Measurements from ENCODE around the gene NAALADL2.

DNA sequence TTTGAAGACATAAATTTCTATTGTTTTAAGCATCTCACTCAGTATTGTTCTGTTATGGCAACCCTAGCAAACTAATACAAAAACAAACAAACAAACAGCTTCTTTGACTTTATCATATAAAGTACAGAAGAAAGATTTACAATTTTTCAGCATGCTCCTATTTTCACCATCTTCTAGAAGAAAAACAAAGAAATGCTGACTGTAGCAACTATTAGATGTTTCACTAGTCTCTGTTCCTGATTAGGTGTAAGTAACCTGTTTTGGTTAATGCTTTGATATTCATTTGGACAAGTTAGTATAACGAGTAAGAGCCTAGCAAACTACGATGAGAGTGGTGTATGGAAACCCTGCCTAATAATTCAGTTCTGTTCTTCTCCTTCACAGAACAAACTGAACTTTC lies 478.5 kb downstream of the NAALADL2 start:
- TF ChIP-seq EZH2 (IDR thresholded peaks at IDR 0.05) (no peak), POLR2AphosphoS5 (IDR thresholded peaks at IDR 0.05; ENCODE audit: borderline replicate concordance, low read depth, low read length) (no peak)
